22Rv1 (cell line): ENCODE measurements around the gene TMEM170B.

Experiments
- H3K27ac ChIP-seq: fragments of 450-650 bp; 2 replicates; pipeline ENCODE4 v1.5.1; 2017
- ZFX ChIP-seq: fragments of 450-650 bp; IDR thresholded peaks from 2 replicates; pipeline ENCODE4 v1.6.1; 2017; ENCODE audit warnings: antibody characterized with exemption, borderline replicate concordance
- TF ChIP-seq, protein P1 (sequence below): fragments of 450-650 bp; IDR thresholded peaks from 2 replicates; pipeline ENCODE4 v1.5.1; 2017; ENCODE audit warnings: mild to moderate bottlenecking

TMEM170B gene

DNA sequence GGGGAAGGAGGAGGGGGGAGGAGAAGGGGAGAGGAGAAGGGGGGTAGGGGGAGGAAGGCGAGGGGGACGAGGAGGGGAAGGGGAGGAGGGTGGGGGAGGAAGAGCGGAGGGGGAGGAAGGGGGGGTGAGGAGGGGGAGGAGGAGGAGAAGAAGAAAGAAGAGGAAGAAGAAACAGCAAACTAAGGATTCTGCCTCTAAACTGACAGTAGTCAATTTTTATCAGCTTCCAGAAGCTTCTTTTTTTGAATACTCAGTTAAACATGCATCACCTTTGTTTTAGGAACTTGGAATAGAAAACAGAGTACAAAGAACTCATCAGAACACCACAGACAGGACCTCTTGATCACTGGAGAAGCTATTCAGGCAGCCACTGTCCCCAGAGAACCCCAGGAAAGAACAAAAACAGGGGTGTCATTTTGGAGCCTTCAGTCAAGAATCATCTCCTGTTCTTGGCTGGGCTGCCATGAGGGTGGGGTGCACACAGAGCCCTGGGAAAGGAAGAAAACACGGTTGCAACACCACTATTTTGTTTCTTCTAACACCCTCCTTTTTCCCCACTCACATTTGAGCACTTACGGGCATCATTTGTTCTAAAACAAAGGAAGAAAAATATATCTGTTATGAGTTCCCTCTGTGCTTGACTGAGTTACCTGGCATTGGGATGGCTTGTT lies 67.4 kb downstream of the TMEM170B start:
- no peak overlapping the region for H3K27ac ChIP-seq
- TF ChIP-seq, protein P1, sequence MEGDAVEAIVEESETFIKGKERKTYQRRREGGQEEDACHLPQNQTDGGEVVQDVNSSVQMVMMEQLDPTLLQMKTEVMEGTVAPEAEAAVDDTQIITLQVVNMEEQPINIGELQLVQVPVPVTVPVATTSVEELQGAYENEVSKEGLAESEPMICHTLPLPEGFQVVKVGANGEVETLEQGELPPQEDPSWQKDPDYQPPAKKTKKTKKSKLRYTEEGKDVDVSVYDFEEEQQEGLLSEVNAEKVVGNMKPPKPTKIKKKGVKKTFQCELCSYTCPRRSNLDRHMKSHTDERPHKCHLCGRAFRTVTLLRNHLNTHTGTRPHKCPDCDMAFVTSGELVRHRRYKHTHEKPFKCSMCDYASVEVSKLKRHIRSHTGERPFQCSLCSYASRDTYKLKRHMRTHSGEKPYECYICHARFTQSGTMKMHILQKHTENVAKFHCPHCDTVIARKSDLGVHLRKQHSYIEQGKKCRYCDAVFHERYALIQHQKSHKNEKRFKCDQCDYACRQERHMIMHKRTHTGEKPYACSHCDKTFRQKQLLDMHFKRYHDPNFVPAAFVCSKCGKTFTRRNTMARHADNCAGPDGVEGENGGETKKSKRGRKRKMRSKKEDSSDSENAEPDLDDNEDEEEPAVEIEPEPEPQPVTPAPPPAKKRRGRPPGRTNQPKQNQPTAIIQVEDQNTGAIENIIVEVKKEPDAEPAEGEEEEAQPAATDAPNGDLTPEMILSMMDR = no peak
- no peak for TF ChIP-seq ZFX

DNA sequence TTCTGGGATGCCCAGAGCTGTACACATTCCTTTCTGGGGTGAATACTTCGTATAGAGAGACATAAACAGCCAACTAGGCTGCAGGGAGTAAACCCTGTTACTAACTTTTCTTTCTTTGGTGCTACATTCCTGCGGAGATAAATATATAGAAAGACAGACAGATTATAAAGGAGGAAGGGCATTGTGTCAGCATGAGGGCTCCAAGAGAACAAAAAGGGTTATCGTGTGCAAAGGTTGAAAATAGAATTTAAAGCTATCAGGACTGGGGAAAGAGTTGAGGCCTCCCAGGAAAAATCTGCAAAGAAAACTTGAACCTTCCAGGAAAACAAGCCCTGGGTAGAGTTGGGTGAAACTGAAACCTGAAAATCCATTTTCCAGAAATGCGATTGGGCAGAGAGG lies 68.0 kb downstream of the TMEM170B start:
- no peak overlapping the region for H3K27ac ChIP-seq
- TF ChIP-seq ZFX = no peak
- TF ChIP-seq, protein P1 = no peak

DNA sequence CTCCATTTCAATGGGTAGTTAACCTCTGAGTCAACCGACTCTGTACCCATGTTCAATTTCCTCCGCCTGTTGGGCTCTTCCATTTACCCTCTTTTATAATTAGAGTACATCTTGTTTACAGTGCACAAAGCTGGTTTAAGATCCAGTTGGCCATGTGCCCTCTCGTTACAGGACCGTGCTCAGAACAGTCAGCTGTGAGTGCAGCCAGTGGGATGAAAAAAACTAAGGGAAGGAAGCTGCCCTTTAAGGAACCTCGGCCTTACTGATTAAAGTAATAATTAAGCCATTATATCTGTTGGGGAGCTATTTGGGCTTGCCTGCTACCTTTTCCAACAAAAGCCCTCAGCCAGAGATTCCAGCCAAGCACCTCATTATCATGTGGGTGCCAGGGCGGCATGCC lies 68.8 kb downstream of the TMEM170B start:
- TF ChIP-seq, protein P1 = no peak
- no peak for TF ChIP-seq ZFX
- no peak overlapping the region for H3K27ac ChIP-seq

DNA sequence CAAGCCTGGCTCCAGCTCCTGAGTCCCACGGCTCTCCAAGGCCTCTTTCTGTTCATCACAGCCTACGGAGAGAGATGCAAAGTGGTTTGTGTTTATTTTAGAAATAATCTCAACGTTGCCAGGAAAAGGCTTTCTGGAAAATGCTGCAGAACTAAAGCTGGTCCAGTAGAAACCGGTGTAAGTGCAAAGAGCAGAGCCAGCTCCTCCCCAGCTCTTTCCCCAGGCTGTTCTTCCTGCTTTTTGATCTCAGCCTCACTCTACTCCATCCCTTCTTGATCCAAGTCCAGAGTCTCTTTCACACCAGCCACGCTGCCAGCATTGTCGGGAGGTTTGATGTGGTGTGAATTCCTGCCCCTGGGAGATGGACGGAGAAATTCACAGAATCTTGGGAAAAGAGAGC lies 69.8 kb downstream of the TMEM170B start:
- TF ChIP-seq ZFX = no peak
- TF ChIP-seq, protein P1 = no peak
- no peak overlapping the region for H3K27ac ChIP-seq

DNA sequence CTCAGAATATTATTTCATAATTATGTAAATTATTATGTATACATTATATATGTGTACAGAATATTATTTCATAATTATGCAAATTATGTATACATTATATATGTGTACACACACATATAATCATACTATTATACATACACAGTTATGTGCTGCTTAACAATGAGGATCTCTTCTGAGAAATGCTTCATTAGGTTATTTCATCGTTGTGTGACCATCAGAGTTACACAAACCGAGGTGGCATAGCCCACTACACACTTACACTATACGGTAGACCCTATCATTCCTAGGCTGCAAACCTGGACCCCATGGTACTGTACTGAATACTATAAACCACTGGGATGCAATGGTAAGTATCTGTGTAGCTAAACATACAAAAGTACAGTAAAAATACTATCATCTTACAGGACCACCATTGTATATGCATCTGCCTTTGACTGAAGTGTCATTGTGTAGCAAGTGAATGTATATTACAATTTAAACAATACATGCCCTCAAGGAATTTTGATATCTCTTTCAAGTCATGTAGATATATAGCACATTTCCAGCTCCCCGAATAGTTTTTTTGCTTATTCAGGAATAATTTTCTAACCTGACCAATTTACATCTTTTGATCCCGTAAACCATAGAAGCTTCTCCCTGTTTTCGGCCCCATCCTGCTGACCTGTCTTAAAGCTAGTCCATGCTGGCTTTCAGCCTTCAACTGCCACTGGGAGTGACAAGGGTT lies 71.2 kb downstream of the TMEM170B start:
- H3K27ac ChIP-seq = no peak overlapping the region
- TF ChIP-seq, protein P1 = no peak
- TF ChIP-seq ZFX = no peak

DNA sequence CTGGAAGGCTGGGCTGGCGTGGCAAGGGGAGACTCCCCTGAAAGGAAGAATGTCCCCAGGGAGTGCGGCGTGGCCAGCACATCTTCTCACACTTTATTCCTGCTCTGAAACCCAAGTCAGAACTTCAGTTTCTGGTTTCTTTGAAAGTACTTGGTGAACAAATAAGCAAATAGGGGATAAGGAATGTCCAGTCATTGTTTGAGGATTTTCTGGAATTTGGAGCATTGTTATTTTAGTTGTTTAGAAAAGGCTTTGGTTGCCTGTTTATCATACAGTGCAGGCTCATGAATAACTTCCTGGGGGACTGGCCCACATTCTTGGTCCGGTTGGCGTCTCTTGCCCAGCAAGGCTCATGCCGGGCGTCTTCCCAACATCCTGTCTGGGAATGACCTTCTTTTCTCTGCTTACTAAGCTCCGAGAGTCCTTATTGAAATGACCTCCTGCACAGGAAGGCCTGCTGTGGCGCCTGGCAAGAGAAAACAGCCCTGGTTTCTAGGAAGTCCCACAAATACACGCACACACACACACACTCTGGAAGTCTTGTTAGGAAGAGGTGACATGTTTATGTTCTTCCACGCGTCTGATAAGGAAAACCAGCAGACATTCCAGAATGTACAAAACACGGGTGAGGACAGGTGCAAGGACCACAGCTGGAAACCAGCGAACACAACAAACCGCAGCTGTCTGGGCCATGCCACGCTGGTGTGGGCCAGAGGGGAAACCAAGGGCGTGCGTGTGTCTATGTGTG lies 71.9 kb downstream of the TMEM170B start:
- TF ChIP-seq, protein P1 = no peak
- no peak for TF ChIP-seq ZFX
- H3K27ac ChIP-seq = no peak overlapping the region
